HG03196 (cell line): ENCODE measurements around the gene C19orf67.
A peak's percentile ranks its signal among the peaks of the same experiment; 100 is the strongest.

Experiments
- ATAC-seq: cut with Tn5 transposase; IDR thresholded peaks from one replicate; pipeline ENCODE4 v1.9.1; 2021; ENCODE audit not compliant: unreplicated experiment

Gene C19orf67

DNA sequence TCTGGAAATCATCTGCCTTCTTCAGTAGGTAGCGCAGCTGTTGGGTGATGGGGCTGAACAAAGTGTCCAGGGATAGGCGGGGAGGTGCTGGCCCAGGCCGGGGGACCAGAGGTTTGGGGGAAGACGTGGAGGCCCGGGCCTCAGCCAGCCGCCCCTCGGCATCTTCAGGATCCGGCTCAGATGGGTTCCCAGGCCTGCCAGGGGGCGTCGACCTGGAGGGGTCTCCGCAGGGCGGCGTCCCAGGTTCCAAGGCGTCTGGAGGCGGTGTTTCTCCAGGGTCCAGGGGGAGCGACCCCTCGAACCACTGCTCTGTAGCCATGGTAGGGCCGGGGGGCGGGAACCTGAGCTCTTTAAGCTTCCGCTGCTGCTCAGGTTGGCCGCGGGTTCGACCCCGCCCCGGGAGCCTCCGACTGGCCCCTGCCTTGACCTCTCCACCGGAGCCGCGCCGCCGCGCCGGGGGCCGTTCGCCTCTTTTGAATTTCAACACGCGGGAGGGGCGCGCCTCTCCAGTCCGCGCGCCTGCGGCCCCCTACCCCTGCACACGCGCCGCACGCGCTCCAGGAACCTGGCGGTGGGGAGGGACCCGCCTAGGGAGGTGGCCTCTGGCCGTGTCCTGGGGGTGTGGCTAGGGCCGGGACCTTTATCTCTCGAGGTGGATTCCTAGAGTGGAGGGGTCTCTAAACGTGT is at the start of gene C19orf67:
Gene C19orf67, minus strand, starts transcription at position 475 of the 687 bp plus-strand sequence. Its CDS starts 156 bp downstream, at position 319.
- ATAC-seq: no peak

DNA sequence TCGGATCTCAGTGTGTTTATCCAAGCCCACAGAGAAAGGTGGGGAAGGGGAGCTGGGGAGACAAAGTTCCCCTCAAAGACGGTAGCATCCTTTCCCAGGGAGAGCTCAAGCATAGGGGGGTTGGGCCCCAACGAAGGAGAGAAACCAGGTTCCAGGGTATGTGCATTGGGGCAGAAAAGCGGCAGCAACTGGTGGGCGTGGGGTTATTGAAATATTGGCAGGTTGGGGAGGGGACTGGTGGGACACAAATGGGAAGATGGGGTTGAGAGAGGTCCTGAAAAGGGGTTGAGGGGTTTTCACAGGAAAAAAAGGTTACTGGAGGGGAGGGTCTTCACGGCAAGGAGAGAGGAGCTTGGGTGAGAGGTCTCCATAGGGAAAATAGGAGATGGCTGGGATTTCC is 49.8 kb upstream of the C19orf67 start:
- ATAC-seq: no peak

DNA sequence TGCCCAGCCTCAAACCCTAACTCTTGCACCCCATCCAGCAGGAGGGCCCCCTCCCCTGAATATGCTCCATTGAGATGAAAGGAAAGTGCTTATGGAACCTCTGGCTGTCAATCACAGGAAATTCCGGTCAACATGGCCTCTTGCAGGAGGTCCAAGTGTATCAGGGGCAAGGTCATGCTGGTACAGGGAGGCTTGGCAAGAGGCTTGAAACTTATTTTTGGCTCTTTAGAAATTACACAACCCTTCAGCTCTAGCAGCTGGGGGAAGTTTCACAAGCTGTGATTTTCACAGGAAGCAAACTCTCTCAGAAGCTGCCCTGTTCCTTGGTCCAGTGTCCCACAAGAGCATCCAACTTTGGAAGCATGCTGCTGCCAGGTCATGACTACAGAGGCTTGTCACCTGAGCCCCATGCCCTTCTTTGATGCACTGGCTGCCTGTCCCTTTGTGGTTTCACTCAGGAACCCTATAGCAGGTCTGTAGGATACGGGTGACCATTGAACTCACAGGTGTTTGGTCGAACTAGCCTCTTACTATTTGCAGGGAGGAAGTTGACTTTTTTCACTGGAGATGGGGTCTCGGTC is 42.4 kb upstream of the C19orf67 start:
- ATAC-seq: no peak

DNA sequence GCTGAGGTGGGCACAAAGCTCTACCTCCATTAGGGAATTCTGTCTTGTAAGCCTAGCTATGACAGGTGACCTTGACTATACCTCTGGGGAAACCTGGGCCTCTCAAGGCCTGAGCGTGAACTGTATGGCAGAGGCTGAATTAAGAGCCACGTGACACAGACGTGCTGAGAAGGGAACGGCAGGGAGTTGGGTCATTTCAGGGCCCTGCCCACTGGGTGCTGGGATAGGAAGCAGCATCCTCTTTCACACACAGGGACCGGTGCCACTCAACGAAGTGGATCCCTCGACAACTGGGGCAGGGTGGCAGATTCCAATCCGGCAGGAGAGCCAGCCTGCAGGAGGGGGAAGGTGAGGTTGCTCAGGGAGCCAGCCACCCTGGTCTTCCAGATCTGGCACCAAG is 41.6 kb upstream of the C19orf67 start:
- ATAC-seq: no peak

DNA sequence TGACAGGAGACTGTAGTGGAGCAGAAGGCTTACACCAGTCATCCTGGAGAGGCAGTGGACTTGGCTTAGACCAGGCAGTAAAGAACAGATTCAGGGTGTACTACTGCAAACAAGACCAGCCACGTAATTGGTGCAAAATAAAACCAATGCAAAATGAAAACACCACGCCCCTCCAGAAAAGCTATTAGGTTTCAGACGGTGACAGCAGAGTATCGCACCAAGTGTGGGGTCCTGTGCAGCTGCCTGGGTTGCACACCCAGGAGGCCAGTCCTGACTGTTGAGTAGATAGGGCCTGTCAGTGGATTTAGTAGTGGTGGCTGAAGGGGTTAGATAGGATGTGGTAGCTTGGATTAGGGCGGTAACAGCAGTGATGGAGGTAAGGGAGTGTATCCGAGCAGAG is 37.3 kb upstream of the C19orf67 start:
- no peak for ATAC-seq

DNA sequence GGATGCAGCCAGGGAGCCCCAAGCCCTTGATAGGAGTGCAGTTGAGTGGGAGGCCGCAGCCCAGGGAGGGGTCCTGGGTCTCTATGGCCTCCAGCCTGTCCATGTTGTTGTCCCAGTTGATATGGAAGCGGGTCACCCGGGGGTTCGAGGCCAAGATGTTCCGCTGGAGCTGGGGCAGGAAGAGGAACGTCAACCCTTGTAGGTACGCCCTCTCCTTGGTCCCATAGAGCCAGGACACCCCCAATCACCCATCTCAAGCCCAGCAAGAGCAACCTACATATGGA is 34.9 kb upstream of the C19orf67 start:
- ATAC-seq: no peak

DNA sequence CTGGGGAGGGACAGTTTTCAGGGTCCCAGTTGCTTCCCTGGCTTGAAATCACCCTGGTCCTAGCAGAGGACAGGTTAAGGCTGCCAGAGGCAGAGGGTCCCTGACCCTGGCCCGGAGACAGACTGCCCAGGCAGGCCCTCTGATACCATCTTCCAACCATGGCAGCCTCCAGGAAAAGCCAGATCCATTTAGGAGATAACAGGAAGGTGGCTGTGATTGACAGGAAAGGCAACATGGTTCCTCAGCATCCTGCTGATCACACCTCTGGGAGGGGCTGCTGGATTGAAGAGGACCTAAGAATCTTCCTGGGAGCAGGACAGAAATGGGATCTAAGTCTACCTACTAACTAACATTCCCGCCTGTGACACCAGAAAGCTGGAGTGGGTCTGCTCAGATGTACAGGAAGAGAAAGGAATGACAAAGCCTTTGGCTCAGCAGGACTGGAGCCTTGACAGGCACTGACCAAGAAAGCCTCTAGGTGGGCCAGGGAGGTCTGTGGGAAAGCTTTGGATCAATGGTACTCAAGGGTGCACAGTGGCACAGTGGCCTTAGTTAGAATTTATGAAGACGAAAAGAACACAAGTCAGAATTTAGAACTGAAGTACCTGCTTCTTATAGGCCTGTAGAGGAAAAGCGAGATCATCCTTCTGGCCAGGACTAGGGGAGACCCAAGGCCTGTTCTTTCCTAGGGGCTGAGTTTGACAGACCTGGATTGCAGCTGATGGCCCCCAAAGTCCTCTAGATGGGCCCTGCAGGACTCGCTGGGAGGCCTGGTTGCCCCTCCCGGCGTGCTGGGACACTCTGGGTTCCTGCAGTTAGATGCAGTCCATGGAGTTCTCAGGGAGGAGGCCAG is 34.3 kb upstream of the C19orf67 start:
- ATAC-seq: no peak

DNA sequence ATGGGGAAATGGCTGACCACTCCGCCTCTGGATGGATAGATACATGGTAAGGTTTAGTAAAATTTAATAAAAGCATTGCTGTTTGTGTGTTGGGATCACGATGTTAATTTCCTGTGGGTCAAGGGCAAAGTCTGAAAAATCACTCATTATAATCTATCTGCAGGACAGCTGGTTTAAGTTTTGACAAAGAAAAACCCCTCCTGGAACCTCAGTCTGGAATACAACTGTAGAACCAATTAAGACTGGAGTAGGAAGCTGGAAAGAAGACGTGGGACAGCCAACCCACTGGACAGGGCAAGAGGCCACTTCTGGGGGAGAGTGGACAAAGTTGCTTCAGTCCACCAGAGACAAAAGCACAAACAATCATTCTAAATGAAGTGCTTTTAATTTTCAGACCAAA is 33.6 kb upstream of the C19orf67 start:
- ATAC-seq: no peak

DNA sequence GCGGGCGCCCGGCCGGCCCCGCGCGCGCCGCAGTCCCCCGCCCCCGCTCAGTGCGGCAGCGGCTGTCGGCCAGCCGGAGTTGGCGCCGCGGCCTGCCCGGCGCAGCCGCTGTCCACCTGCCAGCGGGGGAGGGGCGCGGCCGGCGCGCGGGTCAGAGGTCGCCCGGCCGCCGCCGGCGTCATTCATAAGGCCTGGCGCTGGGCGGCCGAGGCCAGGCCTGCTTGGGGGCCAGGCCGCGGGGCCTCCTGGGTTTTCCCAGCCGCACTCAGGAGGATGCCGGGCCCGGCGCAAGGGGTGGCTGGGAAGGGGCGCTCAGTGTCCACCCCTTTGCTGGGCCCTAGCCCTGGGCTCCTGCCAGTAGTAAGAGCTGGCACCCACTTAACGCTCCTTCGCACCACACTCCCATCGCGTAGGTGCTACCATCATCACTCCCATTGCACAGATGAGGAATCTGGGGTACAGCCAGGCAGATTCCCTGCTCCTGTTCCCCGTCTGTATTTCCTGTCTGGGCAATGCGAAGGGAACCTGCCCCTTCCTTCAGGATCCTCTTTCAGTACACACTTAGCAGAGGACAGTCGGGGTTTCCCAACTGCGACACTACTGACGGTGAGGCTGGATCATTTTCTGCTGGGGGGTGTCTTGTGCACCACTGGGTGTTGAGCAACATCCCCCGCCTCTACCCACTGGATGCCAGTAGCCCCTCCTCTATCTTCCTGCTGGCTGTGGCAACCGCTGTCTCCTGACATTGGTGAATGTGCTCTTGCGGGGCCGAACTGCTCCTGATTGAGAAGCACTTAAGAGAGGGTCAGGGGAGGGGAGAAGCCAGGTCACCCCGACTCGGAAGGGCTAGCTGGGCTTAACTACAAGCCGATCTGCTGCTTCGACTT is 32.8 kb upstream of the C19orf67 start:
- no peak for ATAC-seq

DNA sequence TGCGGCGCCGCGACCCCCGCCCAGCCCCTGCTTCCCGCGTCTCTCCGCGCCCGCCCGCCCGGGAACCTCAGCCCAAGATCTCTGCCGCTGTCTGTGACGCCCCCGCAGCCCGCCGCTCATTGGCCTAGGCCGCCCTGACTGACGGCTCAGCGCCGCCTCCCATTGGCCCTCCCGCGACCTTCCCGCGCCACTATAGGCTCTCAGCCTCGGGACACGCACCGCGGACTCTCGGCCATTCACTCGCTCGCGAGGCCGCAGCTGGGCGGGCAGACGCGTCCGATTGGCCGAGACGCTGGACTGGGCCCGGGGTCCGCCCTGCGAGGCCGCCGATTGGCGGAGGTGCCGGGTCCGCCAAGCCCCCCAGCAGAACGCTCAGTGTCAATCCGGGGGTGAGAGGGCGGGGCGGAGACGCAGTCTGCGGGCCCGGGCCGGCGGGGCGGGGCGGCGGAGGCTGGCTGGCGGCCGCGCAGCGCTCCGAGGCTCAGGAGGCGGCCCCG is 32.1 kb upstream of the C19orf67 start, which contains the start of gene PRKACA:
Gene PRKACA, minus strand, starts transcription at position 95 of the 497 bp plus-strand sequence. CDS start 215 bp downstream, outside the sequence.
- peak; percentile 87 for ATAC-seq

DNA sequence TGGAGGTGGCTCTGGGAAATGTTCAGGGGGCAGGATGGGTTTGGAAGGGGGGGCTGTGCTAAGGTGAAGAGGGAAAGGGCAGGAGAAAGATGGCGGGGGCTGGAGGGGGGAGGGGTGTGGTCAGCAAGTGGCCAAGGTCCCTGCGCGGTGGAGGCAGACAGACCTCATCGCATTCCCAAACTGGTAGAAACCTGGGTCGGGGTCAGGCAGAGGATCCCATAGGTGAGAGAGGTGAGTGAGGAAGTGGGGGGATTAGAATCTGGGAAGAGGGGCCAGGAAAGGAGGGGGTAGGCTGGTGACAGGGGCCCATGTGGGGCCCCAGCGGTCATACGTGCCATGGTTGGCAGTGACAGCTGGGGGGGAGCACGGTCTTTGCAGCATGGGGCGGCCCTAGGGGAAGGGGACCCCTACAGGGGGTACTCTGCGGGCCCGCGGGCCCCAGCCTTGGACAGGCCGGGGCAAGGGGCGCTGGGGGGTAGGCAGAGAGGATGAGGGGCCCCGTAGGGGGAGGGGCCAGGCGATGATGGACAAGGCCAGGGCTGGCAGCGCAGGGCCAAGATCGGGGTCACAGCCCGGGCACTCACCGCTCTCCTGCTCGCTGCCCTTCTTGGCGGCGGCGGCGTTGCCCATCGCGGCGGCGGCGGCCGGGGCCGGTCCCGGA is 31.5 kb upstream of the C19orf67 start:
- ATAC-seq: peak; percentile 6

DNA sequence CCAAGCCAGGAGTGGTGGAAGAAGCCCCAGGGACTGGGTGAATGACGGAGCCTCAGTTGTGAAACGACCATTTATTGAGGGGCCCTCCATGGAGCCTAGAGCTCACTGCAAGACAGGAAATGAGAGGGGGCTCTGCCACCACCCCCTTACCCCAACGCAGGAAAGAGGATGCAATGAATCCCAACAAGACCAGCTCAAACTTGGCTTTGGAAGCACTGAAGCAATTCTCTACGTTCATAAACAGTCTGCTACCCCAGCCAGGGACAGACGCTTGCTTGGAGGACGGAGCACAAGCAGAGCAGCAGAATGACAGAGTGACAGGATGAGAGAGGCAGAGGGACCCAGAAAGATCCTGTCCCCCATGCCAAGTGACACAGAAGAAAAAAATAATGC is 30.9 kb upstream of the C19orf67 start:
- no peak for ATAC-seq

DNA sequence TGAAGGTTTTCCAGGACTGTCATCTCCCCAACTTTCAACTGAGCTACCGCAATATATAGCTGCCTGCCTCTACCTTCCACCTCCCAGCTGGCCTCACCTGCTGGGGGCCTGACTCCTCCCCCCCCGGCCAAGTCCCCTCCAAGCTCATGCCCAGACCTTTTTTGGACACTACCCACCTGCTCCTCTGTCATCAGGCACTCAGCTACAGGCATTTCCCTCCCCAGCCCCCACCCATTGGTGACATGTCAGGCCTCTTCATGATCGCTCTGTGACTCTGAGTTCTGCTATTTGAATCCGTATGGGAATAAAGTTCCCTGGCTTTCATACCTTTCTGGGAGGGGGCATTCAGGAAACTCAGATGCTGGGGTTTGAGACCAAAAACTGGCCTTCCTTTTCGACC is 30.2 kb upstream of the C19orf67 start:
- no peak for ATAC-seq

DNA sequence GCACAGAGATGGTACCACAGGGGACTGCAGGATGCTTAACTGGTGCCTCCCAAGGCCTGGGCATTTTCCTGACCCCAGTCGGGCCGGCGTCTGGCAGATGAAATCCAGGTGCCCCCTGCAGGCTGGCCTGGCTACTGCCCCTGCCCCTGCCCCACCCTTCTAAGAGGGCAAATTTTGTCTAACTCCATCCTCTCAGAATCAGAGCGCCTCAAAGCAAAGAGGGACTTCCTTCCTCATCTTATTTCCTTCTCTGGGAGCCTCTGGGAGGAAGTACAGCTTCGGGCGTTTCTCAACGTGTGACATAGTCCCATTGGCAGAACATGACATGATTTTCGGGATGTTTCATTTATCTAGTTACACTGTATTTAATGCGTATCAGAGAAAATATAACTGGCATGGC is 29.3 kb upstream of the C19orf67 start:
- ATAC-seq: no peak

DNA sequence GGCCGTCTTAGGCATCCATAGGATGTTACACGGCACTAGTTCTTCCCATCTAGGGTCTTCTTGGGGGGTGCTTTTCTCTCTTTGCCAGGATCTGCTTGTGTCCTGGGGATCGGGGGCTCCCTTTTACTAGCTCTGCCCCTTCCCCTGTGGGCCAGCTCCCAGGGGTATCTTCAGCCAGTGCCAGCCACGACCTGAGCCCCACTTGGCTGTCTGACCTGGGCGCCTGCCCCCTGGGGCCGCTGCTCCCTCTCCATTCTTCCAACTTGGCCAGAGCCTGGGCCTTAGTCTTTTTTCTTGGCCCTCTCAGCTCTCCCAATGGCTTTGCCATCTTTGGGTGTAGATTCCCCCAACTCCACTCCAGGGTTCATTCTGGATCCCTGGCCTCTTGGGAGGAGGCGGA is 28.9 kb upstream of the C19orf67 start:
- no peak for ATAC-seq

DNA sequence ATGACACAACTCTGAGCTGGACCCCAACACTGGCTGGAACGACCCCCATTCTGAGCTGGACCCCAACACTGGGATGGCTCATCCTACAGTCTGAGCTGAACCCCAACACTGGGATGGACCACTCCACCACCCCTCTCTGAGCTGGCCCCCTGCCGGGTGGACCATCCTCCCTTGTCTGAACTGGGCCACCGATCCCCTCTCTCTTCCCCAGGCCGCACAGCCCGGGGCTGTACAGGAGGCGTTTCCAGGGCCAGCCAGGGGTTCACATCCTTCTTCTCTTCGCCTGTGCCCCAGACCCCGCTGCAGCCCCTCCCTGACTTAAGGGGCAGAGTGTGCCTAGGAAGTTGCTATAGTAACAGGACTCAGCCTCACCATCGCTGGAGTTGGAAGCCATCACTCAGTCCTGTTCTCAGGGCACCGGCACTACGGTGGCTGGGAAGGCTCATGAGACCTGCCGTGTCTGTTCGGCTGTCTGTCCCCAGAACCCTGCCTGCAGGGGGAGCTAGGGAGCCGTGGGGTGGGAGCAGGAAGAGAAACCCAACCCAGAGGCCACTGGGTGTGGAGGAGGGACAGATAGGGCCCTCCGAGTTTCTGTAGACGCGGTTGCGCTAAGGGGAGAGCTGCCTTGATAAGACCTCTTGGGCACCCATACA is 28.3 kb upstream of the C19orf67 start:
- ATAC-seq: no peak

DNA sequence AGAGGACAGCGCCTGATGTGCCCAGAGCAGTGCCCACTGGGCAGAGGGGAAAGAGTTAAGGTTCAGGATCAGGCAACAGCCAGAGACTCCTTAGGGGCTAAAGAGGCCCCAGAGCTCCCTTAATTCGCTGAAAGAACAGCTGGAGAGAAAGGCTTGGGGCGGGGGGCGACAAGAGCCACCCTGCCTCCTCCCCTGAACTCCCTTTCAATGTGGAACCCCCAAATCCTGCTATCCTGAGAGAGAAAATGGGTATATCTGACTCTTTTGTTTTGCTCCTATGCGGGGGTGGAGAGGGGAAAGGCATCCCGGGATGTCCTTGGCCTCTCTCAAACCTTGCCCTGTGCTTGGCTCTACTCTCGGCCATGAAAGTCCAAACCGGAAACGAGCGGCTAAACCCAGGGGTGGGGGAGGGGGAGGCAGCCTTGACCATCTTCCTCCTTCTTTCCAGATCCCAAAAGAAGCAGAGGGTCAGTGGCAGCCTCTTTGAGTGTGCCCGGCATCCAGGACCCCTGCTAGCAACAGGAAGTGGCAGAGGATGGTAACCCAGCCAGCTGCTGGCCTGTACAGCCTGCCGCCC is 27.3 kb upstream of the C19orf67 start:
- no peak for ATAC-seq

DNA sequence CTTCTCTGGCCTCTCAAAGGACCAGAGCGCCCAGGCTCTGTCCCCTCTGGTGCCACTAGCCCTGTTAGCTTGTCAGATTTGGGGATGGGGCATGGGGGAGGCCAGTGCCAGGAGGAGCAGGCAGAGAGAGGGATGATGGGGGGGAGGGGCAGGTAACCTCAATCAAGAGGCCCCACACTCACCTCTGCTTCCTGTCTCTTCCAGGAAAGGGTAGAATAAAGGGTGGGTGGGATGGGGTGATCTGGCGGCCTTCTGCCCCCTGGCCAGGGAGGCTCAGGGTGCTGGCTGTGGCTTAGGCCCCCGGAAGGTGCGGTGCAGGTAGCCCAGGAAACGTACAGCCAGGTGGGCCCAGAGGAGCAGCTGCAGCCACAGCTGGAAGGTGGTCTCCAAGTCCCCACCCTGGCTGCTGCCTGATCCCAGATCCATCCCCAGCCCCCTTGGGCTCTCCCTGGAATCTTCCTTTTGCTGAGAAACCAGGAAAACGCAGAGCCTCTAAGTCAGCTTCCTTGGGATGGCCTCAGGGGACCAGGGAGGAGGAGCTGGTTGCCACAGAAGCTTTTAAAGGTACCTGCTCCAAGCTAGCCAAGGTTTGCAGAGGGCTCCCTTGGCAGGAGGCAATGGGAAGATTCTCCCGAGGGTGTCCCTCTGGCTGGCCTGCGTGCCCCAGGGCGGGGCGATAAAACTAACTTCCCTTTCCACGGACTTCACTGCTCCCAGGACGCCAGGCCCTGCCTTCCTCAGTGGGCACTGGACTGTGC is 26.6 kb upstream of the C19orf67 start:
- no peak for ATAC-seq

DNA sequence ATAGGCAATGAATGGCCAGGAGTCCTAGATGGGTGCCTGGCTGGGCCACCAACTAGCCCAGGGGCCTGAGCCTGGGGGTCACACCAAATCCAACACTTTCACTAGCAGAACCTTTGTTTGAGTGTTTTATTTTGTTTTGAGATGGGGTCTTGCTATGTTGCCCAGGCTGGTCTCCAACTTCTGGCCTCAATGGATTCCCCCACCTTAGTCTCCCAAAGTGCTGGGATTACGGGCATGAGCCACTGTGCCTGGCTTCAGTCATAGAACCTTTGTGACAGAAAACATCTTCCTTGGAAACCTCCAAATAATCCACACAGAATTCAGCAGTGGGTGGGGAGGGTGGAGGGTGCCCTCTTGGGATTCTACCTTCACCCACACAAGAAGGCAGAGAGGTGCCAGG is 25.9 kb upstream of the C19orf67 start:
- no peak for ATAC-seq
